Fibroblast of lung (primary cell): ENCODE measurements around the gene ANKS3.

ENCODE experiments used
- EZH2 ChIP-seq: IDR thresholded peaks from 2 replicates; pipeline ENCODE4 v1.5.1; 2012; ENCODE audit warnings: low read length, control low read depth, mild to moderate bottlenecking; ENCODE audit errors: missing control alignments
- TF ChIP-seq, protein P1 (sequence below), 2 donors: IDR thresholded peaks in 1 of 2; conservative IDR thresholded peaks in 1 of 2; 1 replicate in 1 of 2; 2 replicates in 1 of 2; pipeline ENCODE4 v1.5.1; 2011 to 2012; ENCODE audit warnings: low read length in 2 of 2, control low read depth in 1 of 2, inconsistent platforms in 1 of 2, low read depth in 1 of 2, mild to moderate bottlenecking in 1 of 2

DNA sequence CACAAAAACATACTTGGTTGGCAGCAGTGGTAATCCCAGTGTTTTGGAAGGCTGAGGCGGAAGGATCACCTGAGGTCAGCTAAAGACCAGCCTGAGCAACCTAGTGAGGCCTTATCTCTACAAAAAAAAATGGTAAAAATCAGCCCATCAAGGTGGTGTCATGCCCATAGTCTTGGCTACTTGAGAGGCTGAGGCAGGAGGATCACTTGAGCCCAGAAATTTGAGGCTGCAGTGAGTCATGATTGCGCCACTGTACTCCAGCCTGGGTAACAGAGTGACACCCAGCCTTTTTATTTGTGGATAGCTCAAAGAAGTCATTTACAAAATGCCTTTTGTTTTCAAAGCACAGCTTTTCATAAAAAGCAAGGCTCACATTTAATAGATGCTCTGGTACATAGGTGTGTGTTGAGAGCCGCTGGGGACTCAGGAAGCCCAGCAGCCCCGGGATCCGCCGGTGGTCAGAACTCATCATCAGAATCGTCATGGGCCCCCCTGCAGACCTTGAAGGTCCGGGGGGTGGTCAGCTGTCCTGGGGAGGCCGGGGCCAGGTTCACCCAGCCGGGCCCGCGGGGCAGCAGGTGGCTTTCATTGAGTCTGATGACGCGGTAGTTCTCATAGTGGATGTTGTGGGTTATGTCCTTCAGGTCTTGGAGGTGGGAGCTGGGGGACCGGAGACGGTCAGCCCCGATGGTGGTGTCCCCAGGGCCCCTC is 43.4 kb upstream of the ANKS3 start:
- TF ChIP-seq, protein P1, sequence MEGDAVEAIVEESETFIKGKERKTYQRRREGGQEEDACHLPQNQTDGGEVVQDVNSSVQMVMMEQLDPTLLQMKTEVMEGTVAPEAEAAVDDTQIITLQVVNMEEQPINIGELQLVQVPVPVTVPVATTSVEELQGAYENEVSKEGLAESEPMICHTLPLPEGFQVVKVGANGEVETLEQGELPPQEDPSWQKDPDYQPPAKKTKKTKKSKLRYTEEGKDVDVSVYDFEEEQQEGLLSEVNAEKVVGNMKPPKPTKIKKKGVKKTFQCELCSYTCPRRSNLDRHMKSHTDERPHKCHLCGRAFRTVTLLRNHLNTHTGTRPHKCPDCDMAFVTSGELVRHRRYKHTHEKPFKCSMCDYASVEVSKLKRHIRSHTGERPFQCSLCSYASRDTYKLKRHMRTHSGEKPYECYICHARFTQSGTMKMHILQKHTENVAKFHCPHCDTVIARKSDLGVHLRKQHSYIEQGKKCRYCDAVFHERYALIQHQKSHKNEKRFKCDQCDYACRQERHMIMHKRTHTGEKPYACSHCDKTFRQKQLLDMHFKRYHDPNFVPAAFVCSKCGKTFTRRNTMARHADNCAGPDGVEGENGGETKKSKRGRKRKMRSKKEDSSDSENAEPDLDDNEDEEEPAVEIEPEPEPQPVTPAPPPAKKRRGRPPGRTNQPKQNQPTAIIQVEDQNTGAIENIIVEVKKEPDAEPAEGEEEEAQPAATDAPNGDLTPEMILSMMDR (conservative IDR thresholded peaks at IDR 0.05 in 1 of 2, IDR thresholded peaks at IDR 0.05 in 1 of 2; ENCODE audit: low read depth in 1 of 2, low read length in 2 of 2): no peak
- no peak for TF ChIP-seq EZH2
